GM18873 (cell line): ENCODE measurements around the gene KLB.
"Not testable (repeated sequence)": the region's sequence is repeated elsewhere in the genome, so short reads cannot be mapped to it uniquely, and the experiment has no call there.

Experiments
- ATAC-seq: cut with Tn5 transposase; IDR thresholded peaks from one replicate; pipeline ENCODE4 v1.9.1; 2021; ENCODE audit warnings: mild to moderate bottlenecking, moderate library complexity, moderate number of reproducible peaks; ENCODE audit not compliant: unreplicated experiment, low FRiP score

Gene KLB

DNA sequence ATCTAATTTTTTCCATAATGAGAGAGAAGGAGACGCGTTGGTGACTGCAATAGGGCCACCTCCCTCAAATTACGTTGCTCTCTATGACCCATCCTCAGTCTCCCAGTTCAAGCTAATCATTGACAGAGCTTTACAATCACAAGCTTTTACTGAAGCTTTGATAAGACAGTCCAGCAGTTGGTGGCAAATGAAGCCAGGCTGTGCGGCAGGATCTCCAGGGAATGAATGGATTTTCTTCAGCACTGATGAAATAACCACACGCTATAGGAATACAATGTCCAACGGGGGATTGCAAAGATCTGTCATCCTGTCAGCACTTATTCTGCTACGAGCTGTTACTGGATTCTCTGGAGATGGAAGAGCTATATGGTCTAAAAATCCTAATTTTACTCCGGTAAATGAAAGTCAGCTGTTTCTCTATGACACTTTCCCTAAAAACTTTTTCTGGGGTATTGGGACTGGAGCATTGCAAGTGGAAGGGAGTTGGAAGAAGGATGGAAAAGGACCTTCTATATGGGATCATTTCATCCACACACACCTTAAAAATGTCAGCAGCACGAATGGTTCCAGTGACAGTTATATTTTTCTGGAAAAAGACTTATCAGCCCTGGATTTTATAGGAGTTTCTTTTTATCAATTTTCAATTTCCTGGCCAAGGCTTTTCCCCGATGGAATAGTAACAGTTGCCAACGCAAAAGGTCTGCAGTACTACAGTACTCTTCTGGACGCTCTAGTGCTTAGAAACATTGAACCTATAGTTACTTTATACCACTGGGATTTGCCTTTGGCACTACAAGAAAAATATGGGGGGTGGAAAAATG, at the start of gene KLB:
KLB (plus strand) TSS at position 168 of the 821 bp plus-strand sequence; CDS start at position 188, 20 bp downstream.
- no peak for ATAC-seq

DNA sequence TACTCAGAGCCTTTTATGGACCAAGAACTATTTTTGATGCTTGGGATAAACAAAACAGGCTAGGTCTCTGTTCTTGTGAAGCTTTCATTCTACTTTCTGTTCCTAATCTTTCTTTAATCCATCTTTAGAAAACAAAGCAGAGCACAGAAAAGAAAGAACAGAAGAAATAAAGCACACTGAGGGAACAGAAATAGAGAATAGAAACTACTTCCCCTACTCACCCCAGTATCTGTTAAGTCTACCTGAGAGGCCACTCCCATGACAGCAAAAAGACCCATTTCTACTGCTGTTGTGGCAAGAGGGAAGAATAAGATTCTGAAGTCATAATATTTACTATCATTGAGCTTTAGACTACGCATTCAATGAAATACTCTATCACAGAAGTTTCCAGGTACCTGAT, 49.7 kb upstream of the KLB start:
- no peak for ATAC-seq

DNA sequence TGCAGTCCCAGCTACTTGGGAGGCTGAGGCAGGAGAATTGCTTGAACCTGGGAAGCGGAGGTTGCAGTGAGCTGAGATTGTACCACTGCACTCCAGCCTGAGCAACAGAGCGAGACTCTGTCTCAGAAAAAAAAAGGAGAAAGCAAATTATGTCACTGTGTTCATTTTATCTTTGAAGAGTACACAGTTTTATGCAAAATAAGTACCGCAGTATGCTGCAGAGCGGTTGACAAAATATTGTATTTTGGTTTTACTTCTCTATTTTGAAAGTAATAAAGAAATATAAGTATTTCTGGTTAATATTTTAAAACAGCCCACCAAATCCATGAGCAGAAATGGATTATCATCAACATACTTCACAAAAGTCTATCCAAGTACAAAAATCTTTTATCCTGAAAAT, 46.1 kb upstream of the KLB start:
- ATAC-seq: not testable (repeated sequence)

DNA sequence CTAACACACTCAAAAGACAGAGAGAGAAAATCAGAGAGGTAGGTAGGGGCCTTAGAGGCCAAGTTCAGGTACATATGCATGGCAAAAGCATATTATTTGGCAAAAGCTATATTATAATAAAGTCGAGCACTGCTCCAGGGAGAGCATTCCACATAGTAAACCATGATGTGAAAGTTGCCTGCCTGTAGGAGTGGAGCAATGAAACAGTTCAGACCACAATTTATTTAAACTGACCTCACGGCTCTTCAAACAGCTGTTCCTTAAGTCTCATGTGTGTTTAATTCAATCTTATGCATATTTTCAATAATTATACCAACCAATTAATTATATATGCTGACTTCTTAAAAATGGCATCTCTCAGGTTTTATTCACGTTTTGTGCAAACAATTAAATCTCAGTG, 43.9 kb upstream of the KLB start:
- ATAC-seq: no peak

DNA sequence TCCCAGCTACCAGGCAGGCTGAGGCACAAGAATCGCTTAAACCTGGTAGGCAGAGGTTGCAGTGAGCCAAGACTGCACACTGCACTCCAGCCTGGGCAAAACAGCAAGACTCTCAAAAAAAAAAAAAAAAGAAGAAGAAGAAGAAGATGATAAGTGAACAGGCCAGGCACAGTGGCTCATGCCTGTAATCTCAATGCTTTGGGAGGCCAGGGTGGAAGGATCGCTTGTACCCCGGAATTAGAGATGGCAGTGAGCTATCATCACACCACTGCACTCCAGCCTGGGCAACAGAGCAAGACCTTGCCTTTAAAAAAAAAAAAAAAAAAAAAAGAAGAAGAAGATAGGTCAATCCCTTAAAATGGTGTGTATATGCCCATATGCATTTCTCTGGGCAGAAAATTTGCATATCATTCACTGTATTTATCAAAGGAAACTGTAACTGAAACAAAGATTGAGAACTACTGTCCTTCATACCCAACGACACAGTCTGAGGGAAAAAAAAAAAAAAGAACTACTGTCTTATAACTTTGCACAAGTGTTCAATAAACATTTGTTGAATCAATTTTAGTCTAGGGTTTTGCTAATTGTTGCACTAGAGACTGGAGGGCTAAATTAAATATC, 42.8 kb upstream of the KLB start:
- ATAC-seq: no peak

DNA sequence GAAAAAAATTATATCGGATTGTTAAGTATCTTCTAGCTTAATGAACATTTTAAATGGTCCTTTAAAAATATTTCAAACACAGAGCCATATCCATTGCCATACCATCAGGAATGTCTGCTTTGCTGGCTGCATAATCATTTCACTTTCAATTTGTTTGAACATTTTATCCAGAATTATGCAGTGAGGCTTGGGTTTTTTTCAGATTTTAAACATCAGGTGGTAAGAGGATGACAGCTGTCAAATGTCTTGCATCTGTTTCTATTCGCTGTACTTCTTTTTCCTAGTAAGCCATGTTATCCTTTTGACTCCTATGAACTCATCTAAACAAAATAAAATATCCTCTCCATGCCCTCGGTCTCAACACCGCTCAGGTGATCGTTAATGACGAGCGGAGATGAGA, 41.4 kb upstream of the KLB start:
- ATAC-seq: no peak

DNA sequence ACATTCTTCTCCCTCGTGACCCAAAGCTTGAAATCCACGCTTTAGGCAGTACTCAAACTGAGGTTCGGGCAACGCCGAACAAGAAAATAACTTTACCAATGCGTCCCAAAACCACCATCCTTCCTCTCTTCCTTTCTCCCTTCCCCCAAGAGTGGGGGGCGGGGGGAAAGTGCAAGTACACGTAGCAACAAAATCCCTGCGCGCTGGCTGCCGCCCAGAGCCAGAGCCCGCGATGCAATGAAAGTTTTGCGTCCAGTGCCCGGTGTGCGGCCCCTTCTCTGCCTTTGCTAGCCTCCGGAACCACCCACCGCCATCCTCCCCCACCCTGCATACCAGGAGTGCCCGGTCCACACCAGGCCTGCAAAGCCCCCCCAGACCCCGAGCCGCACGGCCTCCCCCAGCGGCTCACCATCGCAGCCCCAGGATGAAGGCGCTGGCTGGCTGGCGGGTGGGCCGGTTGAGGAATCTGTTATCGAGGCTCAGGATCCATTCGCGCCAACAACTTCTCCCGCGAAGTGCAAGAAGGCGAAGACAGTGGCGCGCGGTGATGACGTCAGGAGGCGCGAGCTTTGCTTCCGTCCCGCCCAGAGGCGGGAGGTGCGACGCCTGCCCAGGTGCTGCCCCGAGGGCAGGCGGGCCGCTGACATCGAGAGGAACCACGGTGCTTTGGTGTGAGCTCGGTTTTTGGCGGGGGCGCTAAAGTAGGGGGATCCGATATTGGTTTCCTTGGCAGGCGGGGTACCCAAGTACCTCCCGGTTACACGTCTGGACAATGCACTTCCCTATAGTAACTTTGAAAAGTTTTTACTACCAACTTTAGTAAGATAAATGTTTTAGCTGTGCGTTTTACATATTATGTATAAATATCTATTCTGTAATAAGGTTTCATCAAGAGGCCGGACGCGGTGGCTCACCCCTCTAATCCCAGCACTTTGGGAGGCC, 40.6 kb upstream of the KLB start, which contains the start of gene RFC1:
RFC1 (minus strand) TSS at position 533 of the 942 bp plus-strand sequence; CDS start at position 412, 121 bp downstream.
- peak; percentile 54 for ATAC-seq

DNA sequence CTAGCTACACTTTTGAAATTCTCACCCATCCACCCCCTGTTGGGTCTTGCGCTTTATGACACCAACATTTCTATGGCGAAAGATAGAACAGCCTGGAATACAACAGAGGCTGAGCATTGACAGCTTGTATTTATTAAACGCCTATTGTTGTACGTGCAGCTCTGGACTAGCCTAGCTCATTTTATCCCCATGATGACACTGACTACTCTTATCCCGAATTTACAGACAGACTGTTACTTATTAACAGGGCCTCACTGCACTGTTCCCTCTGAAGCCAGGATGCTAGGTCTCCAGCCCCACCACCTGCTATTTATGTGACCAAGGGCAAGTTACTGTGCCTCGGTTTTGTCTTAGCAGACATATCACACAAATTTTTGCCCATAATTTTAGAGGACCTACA, 39.6 kb upstream of the KLB start:
- ATAC-seq: no peak

DNA sequence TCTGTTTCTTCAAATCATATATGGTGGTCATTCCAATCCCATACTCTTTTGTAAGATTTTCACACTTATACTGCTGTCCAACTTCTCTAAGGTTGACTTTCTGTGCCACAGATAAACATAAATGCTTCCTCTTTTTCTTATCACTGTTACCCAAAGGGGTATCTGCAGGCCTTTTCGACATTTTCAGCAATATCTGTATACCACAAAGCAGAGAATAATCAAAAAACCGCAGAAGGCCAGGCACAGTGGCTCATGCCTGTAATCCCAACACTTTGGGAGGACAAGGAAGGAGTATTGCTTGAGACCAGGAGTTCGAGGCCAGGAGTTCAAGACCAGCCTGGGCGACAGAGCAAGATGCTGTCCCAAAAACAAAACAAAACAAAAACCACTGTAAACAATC, 37.4 kb upstream of the KLB start:
- ATAC-seq: no peak

DNA sequence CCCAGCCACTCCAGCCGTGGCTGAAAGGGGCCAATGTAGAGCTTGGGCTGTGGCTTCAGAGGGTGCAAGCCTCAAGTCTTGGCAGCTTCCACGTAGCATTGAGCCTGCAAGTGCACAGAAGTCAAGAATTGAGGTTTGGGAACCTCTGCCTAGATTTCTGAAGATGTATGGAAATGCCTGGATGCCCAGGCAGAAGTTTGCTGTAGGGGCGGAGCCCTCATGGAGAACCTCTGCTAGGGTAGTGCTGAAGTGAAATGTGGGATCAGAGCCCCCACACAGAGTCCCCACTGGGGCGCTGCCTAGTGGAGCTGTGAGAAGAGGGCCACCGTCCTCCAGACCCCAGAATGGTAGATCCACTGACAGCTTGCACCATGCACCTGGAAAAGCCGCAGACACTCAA, 35.5 kb upstream of the KLB start:
- not testable (repeated sequence) for ATAC-seq

DNA sequence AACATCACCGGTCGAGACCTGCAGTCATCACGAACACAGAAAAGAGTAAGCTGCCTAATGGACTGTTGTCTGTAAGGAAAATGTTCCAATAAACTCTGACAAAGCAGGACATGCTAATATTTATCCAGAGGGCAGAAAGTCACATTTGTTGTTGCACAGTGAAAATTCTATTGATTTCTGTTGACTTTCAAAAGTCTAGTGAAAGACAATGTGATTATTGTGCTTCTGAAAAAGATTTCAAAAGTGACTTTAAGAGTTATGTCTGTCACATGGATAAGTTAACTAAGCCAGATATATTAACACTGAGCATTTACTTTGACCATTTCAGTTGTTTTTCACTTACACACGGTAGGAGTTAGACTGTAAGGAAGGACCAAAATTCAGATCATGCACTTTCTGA, 31.3 kb upstream of the KLB start:
- no peak for ATAC-seq

DNA sequence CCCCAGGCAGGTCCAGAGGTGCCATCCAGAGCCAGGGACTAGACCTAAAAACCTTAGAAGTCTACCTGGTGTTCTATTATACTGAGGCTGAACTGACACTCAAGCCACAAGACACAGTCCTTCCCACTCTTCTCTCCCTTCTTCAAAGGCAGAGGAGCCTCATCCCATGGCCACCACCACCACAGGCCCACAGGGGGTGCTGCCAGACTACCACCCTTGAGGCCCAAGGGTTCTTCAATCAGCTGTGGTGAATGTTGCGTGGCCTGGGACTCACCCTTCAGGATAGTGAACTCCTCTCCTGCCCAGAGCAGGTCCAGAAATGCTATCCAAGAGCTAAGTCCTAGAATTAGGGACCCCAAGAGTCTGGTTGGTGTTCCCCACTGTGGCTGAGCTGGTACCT, 23.0 kb upstream of the KLB start:
- ATAC-seq: no peak

DNA sequence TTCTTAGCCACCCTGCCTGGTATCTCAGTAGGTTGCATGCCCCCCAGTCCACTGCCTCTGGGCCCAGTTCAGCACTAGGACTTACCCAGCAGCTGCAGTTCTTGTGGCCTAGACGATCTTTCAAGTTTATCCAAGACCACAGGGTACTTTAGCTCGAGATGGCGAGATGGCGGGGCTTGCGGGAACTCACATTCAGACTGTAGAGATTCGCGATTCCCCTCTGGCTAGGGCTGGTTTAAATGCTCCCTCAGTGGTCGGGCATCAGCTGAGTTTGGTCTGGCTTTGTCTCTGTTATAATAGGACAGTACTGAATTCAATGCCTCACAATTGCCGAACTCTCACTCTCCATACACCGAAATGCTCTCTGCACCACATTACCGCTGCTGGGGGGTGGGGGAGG, 22.2 kb upstream of the KLB start:
- ATAC-seq: no peak

DNA sequence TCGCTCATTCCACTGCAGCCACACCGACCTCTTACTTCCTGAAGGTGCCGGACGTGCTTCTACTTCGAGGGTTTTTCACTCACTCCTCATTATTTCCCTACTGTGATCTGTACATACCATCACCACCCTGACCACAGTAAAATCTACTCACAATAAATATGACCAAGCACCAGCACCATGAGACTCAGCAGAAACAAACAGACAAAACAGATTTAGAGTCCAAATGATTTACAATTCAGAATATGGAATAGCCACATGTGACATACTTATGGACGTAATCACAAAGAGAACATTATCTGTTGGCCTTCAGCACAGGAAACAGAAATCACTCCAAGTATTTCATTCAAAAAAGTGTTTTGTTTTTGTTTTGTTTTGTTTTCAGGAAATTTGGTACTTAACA, 16.1 kb upstream of the KLB start:
- ATAC-seq: no peak

DNA sequence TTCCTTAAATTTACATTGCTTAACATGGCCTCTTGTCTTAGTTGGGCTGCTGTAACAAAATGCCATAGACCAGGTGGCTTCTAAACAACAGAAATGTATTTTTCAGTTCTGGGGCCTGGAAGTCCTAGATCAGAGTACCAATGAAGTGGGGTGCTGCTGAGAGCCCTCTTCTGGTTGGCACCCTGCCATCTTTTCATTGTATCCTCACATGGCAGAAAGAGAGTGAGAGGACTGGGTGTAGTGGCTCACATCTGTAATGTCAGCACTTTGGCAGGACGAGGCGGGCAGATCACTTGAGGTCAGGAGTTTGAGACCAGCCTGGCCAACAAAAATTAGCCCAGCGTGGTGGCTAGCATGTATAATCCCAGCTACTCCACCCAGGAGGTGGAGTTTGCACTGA, 12.0 kb upstream of the KLB start:
- ATAC-seq: no peak

DNA sequence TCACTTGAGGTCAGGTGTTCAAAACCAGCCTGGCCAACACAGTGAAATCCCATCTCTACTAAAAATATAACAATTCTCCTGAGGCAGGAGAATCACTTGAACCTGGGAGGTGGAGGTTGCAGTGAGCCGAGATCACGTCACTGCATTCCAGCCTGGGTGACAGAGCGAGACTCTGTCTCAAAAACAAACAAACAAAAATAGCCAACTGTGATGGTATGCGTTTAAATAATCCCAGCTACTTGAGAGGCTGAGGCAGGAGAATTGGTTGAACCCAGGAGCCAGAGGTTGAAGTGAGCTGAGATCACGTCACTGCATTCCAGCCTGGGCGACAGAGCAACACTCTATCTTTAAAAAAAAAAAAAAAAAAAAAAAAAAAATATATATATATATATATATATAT, 5.1 kb upstream of the KLB start:
- ATAC-seq: not testable (repeated sequence)

DNA sequence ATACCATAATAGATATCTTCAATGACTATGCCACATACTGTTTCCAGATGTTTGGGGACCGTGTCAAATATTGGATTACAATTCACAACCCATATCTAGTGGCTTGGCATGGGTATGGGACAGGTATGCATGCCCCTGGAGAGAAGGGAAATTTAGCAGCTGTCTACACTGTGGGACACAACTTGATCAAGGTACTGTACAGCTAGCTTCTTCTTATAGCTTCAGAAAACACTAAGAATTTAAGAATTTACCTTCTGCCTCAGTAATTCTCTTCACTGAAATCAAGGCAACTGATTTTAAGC, 805 bp downstream of the KLB start:
- ATAC-seq: no peak

DNA sequence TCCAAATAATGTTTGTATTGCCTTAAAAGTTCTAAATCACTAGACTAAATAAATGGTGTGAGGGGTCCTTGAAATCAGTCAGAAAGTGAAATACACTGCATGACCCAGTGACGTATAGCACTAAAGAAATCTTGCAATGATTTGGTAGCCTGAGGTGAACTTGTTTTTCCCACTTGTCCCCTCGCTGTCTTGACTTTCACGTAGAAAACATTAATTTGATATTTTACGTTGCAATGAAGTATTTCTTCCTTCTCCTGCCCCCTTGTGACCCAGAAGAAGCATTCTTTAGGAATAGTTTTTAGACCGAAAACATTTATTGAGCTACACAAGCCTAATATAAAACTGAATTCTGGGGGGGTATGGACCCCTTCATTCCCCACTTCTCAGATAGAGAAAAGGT, 3.7 kb downstream of the KLB start:
- ATAC-seq: no peak

DNA sequence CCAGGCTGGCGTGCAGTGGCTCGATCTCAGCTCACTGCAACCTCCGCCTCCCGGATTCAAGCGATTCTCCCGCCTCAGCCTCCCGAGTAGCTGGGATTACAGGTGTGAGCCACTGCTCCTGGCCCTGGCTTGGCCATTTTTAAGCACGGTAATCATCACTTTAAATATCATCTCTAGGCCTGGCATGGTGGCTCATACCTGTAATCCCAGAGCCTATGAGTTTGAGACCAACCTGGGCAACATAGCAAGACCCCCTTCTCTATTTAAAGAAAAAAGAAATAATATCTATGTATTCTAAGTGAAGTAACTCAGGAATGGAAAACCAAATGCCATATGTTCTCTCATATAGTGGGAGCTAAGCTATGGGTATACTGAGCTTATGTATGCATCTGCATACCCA, 4.8 kb downstream of the KLB start:
- not testable (repeated sequence) for ATAC-seq

DNA sequence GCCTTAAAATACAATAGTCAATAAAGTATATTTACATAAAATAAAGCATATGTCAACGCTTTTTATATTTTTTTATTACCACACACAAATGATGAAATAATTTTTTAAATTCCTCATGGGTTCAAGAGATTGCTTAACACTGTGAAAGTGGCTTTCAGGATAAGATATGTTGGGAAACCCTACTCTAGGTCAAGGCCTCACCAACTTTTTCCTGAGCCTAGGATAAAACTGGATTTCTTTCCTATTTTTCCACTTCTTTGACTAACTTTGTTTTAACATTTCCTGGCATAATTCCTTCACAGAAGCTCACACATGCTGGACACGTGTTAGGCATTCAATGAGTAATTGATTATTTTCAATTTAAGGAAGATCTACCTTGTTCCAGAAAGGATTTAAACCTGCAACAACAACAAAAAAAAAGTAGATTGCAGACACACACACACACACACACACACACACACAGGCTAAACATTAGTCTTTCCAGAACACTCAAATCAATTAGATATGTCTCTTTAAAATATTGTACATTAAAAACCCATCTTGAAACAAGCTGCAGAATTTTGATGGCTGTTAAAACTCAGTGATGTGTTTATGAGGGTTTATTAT, 9.1 kb downstream of the KLB start:
- ATAC-seq: no peak

DNA sequence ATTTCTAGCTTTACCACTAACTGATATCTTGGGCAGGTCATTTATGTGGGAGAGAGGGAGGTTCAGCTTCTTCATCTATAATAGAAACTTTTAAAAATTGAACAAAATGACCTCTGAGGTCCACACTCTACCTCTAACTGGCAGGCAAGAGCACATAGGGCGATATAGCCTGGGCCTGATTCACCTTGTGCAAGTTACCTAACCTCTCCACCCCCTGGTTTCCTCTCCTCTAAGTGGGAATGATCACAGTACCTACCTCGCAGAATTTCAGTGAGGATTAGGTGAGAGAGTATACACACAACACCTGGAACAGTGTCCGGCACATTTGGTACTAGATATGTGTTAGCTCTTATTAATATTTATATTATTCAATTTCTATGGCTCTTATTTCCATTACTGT, 15.5 kb downstream of the KLB start:
- no peak for ATAC-seq
